ENCODE data around the gene MAPK8. TPM values are rescaled to one million over a fixed set of nuclear protein-coding genes. Genes with fewer than 3 reads are reported as not detected.
"Not testable (repeated sequence)": the region's sequence is repeated elsewhere in the genome, so short reads cannot be mapped to it uniquely, and the experiment has no call there.

Gene MAPK8
- total RNA-seq, 1 experiment from 2014 or later = 52.9 TPM

- ChIA-PET CTCF (interaction anchor here (1.3 to 2.6 kb wide), 3 partner anchors 19 to 54 kb away, joined by 3 to 12 read pairs (median 5); no protein-coding TSS in a partner anchor), POLR2A (no interaction called here)
- DNase-seq (ENCODE audit: low spot score) = no peak
- no peak overlapping the region for H3K4me3 Mint-ChIP-seq
- no peaks in the 10 kb centered on the region for H3K27me3 Mint-ChIP-seq (ENCODE audit: low read depth)
- H3K9me3 Mint-ChIP-seq = no peaks in the 10 kb centered on the region
- 0 out of 2 replicates have a peak overlapping the region, but pooled peaks have one; percentile 36 for H3K27ac Mint-ChIP-seq
- no peak for TF ChIP-seq ZNF416 (CRISPR knock-in tag; IDR thresholded peaks at IDR 0.05)
- no peak for TF ChIP-seq NR3C1 (CRISPR knock-in tag; conservative IDR thresholded peaks at IDR 0.05; ENCODE audit: low read depth)
- no peak for TF ChIP-seq SP1 (CRISPR knock-in tag; conservative IDR thresholded peaks at IDR 0.05)
- no peak for TF ChIP-seq MLX (CRISPR knock-in tag; IDR thresholded peaks at IDR 0.05)
- TF ChIP-seq EMX1 (CRISPR knock-in tag; IDR thresholded peaks at IDR 0.05) = no peak
- no peak for TF ChIP-seq PRRX2 (CRISPR knock-in tag; IDR thresholded peaks at IDR 0.05)
- TF ChIP-seq JUN (CRISPR knock-in tag; IDR thresholded peaks at IDR 0.05) = no peak
- no peak for TF ChIP-seq RELA (CRISPR knock-in tag; IDR thresholded peaks at IDR 0.05; ENCODE audit: borderline replicate concordance)
- TF ChIP-seq IRF1 (CRISPR knock-in tag; IDR thresholded peaks at IDR 0.05) = no peak
- no peak for TF ChIP-seq NFATC4 (CRISPR knock-in tag; IDR thresholded peaks at IDR 0.05)
- no peak for TF ChIP-seq CREM (CRISPR knock-in tag; IDR thresholded peaks at IDR 0.05)
- TF ChIP-seq ZBTB43 (CRISPR knock-in tag; IDR thresholded peaks at IDR 0.05) = no peak
- TF ChIP-seq ZMAT4 (CRISPR knock-in tag; IDR thresholded peaks at IDR 0.05) = no peak
- no peak for TF ChIP-seq ZNF396 (CRISPR knock-in tag; IDR thresholded peaks at IDR 0.05; ENCODE audit: borderline replicate concordance)
- no peak for TF ChIP-seq ZNF219 (CRISPR knock-in tag; IDR thresholded peaks at IDR 0.05; ENCODE audit: borderline replicate concordance)
- TF ChIP-seq TEAD1 (CRISPR knock-in tag; IDR thresholded peaks at IDR 0.05) = no peak
- no peak for TF ChIP-seq GTF2I (CRISPR knock-in tag; conservative IDR thresholded peaks at IDR 0.05)
- TF ChIP-seq KAT7 (CRISPR knock-in tag; IDR thresholded peaks at IDR 0.05; ENCODE audit: borderline replicate concordance) = no peak
- ATAC-seq = no peak
- H3K36me3 Mint-ChIP-seq = peaks cover 2% of the 10 kb centered on the region
- peaks cover 8% of the 10 kb centered on the region for H3K4me1 Mint-ChIP-seq
These were observed 111.8 kb downstream of the MAPK8 start for GRCh38 chr10:48418189-48418788.

- H3K36me3 Mint-ChIP-seq = no peaks in the 10 kb centered on the region
- H3K27ac Mint-ChIP-seq = no peak overlapping the region
- no peak for DNase-seq (ENCODE audit: low spot score)
- ChIA-PET POLR2A (no interaction called here), CTCF (no interaction called here)
- peaks cover 8% of the 10 kb centered on the region for H3K4me1 Mint-ChIP-seq
- ATAC-seq = no peak
- TF ChIP-seq CDX4 (CRISPR knock-in tag; IDR thresholded peaks at IDR 0.05; ENCODE audit: borderline replicate concordance) (no peak), MLX (CRISPR knock-in tag; IDR thresholded peaks at IDR 0.05) (no peak), KAT7 (CRISPR knock-in tag; IDR thresholded peaks at IDR 0.05; ENCODE audit: borderline replicate concordance) (no peak), TCF7 (CRISPR knock-in tag; IDR thresholded peaks at IDR 0.05; ENCODE audit: low read depth) (no peak), ZBTB43 (CRISPR knock-in tag; IDR thresholded peaks at IDR 0.05) (no peak), ZNF416 (CRISPR knock-in tag; IDR thresholded peaks at IDR 0.05) (no peak), ZNF138 (CRISPR knock-in tag; conservative IDR thresholded peaks at IDR 0.05) (no peak), ZMAT4 (CRISPR knock-in tag; IDR thresholded peaks at IDR 0.05) (no peak)
- no peak overlapping the region for H3K4me3 Mint-ChIP-seq
- no peaks in the 10 kb centered on the region for H3K27me3 Mint-ChIP-seq (ENCODE audit: low read depth)
- H3K9me3 Mint-ChIP-seq = no peaks in the 10 kb centered on the region
These were observed 113.2 kb downstream of the MAPK8 start for GRCh38 chr10:48419714-48420113.

GRCh38 chr10:48421862-48422261 is 115.4 kb downstream of the MAPK8 start:
- POLR2A ChIA-PET; H3K27ac Mint-ChIP-seq; H3K4me1 Mint-ChIP-seq; H3K4me3 Mint-ChIP-seq; H3K36me3 Mint-ChIP-seq; DNase-seq (ENCODE audit: low spot score); H3K9me3 Mint-ChIP-seq; H3K27me3 Mint-ChIP-seq (ENCODE audit: low read depth); CTCF ChIA-PET; ATAC-seq: not testable (repeated sequence)
